Fibroblast of lung (primary cell): ENCODE measurements around the gene PRRT1. TPM values are rescaled to one million over a fixed set of nuclear protein-coding genes. Genes with fewer than 3 reads are reported as not detected.
"Not testable (repeated sequence)": the region's sequence is repeated elsewhere in the genome, so short reads cannot be mapped to it uniquely, and the experiment has no call there.

Experiments
- DNase-seq, 2 donors: peaks; one replicate each; pipeline versions ENCODE4 v3.0.0 to v3.0.0-alpha.2; 2010; ENCODE audit warnings: low read depth in 2 of 2
- H2AFZ ChIP-seq: 2 replicates; pipeline ENCODE4 v1.5.1; 2012; ENCODE audit warnings: low read length, control low read depth, inconsistent platforms
- H3K27ac ChIP-seq: 2 replicates; pipeline ENCODE4 v1.5.1; 2011; ENCODE audit warnings: low read length, control low read depth; ENCODE audit not compliant: insufficient read depth
- H3K27me3 ChIP-seq: 2 replicates; pipeline ENCODE4 v1.5.1; 2011; ENCODE audit warnings: mild to moderate bottlenecking, low read length; ENCODE audit not compliant: control insufficient read depth, insufficient read depth
- H3K36me3 ChIP-seq: 2 replicates; pipeline ENCODE4 v1.5.1; 2011; ENCODE audit warnings: low read length; ENCODE audit not compliant: control insufficient read depth, insufficient read depth
- H3K4me1 ChIP-seq: 2 replicates; pipeline ENCODE4 v1.5.1; 2011; ENCODE audit warnings: low read length; ENCODE audit not compliant: control insufficient read depth, insufficient read depth; ENCODE audit errors: extremely low read depth
- H3K4me2 ChIP-seq: 2 replicates; pipeline ENCODE4 v1.5.1; 2011; ENCODE audit warnings: low read length, control low read depth; ENCODE audit not compliant: insufficient read depth; ENCODE audit errors: extremely low read depth
- H3K4me3 ChIP-seq, 4 experiments: fragments of 200-600 bp in 1 of 4; sonication (generic) in 1 of 4; replicated peaks in 1 of 4; 2 replicates each; pipeline ENCODE4 v1.5.1; 2011 to 2016; ENCODE audit warnings: low read length in 4 of 4, low read depth in 3 of 4, mild to moderate bottlenecking in 3 of 4, control low read depth in 2 of 4, inconsistent platforms in 1 of 4, mixed read lengths in 1 of 4; ENCODE audit not compliant: insufficient read depth in 1 of 4; ENCODE audit errors: control extremely low read depth in 1 of 4
- H3K79me2 ChIP-seq: 2 replicates; pipeline ENCODE4 v1.5.1; 2012; ENCODE audit warnings: mild to moderate bottlenecking, low read length, inconsistent platforms; ENCODE audit not compliant: control insufficient read depth, insufficient read depth
- H3K9ac ChIP-seq: 2 replicates; pipeline ENCODE4 v1.5.1; 2011; ENCODE audit warnings: mild to moderate bottlenecking, low read length, control low read depth; ENCODE audit not compliant: insufficient read depth
- H3K9me3 ChIP-seq: 2 replicates; pipeline ENCODE4 v1.5.1; 2012; ENCODE audit warnings: low read depth, low read length; ENCODE audit not compliant: control insufficient read depth, insufficient read depth
- H4K20me1 ChIP-seq: 2 replicates; pipeline ENCODE4 v1.5.1; 2011; ENCODE audit warnings: low read length; ENCODE audit not compliant: control insufficient read depth, insufficient read depth; ENCODE audit errors: extremely low read depth
- EZH2 ChIP-seq: IDR thresholded peaks from 2 replicates; pipeline ENCODE4 v1.5.1; 2012; ENCODE audit warnings: low read length, control low read depth, mild to moderate bottlenecking; ENCODE audit errors: missing control alignments
- polyA plus RNA-seq, 2 donors: library from polyadenylated mRNA; depleted of rRNA in 1 of 2; stranded (reverse) in 1 of 2; unstranded in 1 of 2; fragments of >200 nt; gene quantifications; 2 replicates each; pipeline ENCODE4 v1.2.1, GENCODE V29; 2011 to 2012; ENCODE audit warnings: missing spikeins in 1 of 2
- total RNA-seq: library from RNA; depleted of rRNA; stranded (reverse); fragments of >200 nt; gene quantifications from 2 replicates; pipeline ENCODE4 v1.2.1, GENCODE V29; 2014
- TF ChIP-seq, protein P1 (sequence below), 2 donors: IDR thresholded peaks in 1 of 2; conservative IDR thresholded peaks in 1 of 2; 1 replicate in 1 of 2; 2 replicates in 1 of 2; pipeline ENCODE4 v1.5.1; 2011 to 2012; ENCODE audit warnings: low read length in 2 of 2, control low read depth in 1 of 2, inconsistent platforms in 1 of 2, low read depth in 1 of 2, mild to moderate bottlenecking in 1 of 2

The PRRT1 gene
- total and polyA plus RNA-seq, 2 donors (not counting 1 experiment from before 2014, with no cell fraction given) = 0.33 to 0.73 TPM

DNA sequence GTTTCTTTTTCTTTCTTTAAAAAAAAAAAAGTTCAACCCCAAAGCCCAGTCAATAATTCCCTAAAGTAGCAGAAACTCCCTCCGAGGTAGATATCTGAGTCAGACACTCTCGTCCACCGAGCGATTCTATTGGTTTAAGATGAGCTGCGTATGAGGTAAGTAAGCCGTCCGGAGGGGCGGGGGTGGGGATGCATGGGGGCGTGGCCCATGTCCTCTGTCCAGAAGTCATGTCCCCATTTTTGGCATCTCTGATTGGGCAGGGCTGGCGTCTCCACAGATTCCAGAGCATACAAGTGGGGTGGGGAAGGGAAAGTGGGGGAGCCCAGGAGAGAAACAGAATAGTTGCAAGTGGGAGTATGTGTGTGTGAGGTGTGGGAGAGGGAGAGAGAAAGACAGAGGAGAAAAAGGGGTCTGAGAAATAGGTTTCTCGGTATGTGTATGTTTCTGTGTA is 34.0 kb upstream of the PRRT1 start:
- H4K20me1 ChIP-seq, H3K4me3 ChIP-seq, H3K9ac ChIP-seq, H3K9me3 ChIP-seq, H3K4me1 ChIP-seq, H3K4me2 ChIP-seq, H2AFZ ChIP-seq, H3K27me3 ChIP-seq: not testable (repeated sequence)
- H3K36me3 ChIP-seq = peaks cover 15% of the 10 kb centered on the region
- peaks cover 20% of the 10 kb centered on the region for H3K79me2 ChIP-seq
- DNase-seq = peak; percentile 88 to 90
- peak overlapping the region; percentile 57 for H3K27ac ChIP-seq

DNA sequence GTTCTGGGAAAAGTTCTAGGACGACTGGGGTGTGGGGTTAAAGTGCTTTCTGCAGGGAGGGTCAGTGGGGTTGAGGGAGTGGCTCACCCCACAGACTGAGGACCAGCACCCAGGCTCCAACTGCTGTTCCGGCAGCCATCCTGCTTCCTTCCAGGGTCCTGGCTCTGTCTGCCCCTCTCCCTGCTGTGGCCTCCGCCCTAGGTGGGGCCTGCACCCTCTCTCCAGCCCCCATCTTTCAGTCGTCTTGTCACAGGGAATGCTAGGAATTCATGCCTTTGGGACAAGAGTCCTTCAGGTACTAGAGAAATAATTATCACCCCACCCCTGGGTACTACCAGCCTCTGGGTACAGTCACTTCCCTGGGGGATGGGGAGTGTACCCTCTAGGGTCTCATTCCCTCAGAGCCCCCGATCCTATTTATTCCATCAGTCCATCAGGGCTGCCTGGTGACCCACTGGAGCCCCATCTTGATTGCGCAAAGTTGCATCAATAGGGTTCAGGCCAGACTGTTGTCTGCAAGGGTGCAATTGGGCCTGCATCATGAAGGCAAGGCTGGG is 32.4 kb upstream of the PRRT1 start, which contains the start of gene AGER:
AGER (minus strand) TSS at position 170 of the 557 bp plus-strand sequence; CDS start at position 139, 31 bp downstream.
- peaks cover 15% of the 10 kb centered on the region for H3K36me3 ChIP-seq
- TF ChIP-seq EZH2 = no peak
- TF ChIP-seq, protein P1, sequence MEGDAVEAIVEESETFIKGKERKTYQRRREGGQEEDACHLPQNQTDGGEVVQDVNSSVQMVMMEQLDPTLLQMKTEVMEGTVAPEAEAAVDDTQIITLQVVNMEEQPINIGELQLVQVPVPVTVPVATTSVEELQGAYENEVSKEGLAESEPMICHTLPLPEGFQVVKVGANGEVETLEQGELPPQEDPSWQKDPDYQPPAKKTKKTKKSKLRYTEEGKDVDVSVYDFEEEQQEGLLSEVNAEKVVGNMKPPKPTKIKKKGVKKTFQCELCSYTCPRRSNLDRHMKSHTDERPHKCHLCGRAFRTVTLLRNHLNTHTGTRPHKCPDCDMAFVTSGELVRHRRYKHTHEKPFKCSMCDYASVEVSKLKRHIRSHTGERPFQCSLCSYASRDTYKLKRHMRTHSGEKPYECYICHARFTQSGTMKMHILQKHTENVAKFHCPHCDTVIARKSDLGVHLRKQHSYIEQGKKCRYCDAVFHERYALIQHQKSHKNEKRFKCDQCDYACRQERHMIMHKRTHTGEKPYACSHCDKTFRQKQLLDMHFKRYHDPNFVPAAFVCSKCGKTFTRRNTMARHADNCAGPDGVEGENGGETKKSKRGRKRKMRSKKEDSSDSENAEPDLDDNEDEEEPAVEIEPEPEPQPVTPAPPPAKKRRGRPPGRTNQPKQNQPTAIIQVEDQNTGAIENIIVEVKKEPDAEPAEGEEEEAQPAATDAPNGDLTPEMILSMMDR (conservative IDR thresholded peaks at IDR 0.05 in 1 of 2, IDR thresholded peaks at IDR 0.05 in 1 of 2; ENCODE audit: low read depth in 1 of 2, low read length in 2 of 2) = no peak

DNA sequence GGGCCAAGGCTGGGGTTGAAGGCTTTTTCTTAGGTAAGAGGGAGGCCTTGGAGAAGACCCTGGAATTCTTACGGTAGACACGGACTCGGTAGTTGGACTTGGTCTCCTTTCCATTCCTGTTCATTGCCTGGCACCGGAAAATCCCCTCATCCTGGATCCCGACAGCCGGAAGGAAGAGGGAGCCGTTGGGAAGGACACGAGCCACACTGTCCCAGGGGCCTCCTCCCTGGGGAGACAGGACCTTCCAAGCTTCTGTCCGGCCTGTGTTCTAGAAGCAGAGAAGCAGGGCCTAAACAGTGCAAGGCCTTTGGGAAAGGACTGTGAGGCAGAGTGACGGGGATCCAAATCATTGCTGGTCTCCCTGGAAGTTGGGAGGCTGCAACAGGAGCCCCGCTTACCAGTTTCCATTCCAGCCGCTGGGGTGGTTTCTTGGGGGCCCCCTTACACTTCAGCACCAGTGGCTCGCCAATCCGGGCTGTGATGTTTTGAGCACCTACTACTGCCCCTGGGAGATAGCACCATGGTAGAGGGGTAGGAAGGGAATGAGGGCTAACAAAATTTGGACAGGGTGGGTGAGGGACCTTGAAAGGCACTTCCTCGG is 31.8 kb upstream of the PRRT1 start:
- H3K4me2 ChIP-seq = no peak overlapping the region
- no peak overlapping the region for H3K27ac ChIP-seq
- peaks cover 2% of the 10 kb centered on the region for H3K4me1 ChIP-seq
- peaks cover 18% of the 10 kb centered on the region for H3K79me2 ChIP-seq
- H3K36me3 ChIP-seq = peaks cover 15% of the 10 kb centered on the region
- H3K9me3 ChIP-seq = no peaks in the 10 kb centered on the region
- no peak overlapping the region for H3K9ac ChIP-seq
- DNase-seq = no peak
- TF ChIP-seq EZH2 = no peak
- H3K27me3 ChIP-seq = no peaks in the 10 kb centered on the region
- no peaks in the 10 kb centered on the region for H4K20me1 ChIP-seq
- H2AFZ ChIP-seq = no peak overlapping the region
- H3K4me3 ChIP-seq = no peak overlapping the region

More for the DNA sequence above, 32.4 kb upstream of the PRRT1 start, which contains the start of gene AGER:
- no peak within 1 kb of the TSS for H3K9ac ChIP-seq
- H3K79me2 ChIP-seq = peaks cover 19% of the 10 kb centered on the region
- no peak for DNase-seq
- H3K27me3 ChIP-seq = no peaks in the 10 kb centered on the region
- no peaks in the 10 kb centered on the region for H3K9me3 ChIP-seq
- no peak within 1 kb of the TSS for H2AFZ ChIP-seq
- no peaks in the 10 kb centered on the region for H4K20me1 ChIP-seq
- H3K4me1 ChIP-seq = peaks cover 5% of the 10 kb centered on the region
- H3K4me2 ChIP-seq = no peak within 1 kb of the TSS
- no peak within 1 kb of the TSS for H3K27ac ChIP-seq
- no peak within 1 kb of the TSS for H3K4me3 ChIP-seq

DNA sequence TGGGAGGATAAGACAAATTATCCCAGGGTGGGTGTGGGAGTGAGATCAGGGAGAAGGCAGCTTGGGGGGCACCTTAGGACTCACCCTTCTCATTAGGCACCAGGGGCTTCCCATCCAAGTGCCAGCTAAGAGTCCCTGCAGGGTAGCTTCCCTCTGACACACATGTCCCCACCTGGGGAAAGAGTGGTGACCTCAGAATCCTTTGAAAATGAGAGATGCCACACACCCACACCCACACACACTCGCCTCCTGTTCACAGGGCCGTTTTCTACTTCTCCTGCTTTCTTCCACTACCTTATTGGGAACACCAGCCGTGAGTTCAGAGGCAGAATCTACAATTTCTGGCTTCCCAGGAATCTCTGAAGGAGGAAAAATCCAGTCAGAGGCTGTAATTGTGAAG is 31.3 kb upstream of the PRRT1 start:
- TF ChIP-seq EZH2 = no peak
- TF ChIP-seq, protein P1 (conservative IDR thresholded peaks at IDR 0.05 in 1 of 2, IDR thresholded peaks at IDR 0.05 in 1 of 2; ENCODE audit: low read depth in 1 of 2, low read length in 2 of 2) = no peak
- H3K27me3 ChIP-seq = no peaks in the 10 kb centered on the region
- no peaks in the 10 kb centered on the region for H4K20me1 ChIP-seq
- H2AFZ ChIP-seq = no peak overlapping the region
- peaks cover 15% of the 10 kb centered on the region for H3K36me3 ChIP-seq
- DNase-seq = no peak
- H3K4me3 ChIP-seq = no peak overlapping the region
- no peak overlapping the region for H3K9ac ChIP-seq
- no peak overlapping the region for H3K4me2 ChIP-seq
- peaks cover 2% of the 10 kb centered on the region for H3K4me1 ChIP-seq
- H3K79me2 ChIP-seq = peaks cover 15% of the 10 kb centered on the region
- no peaks in the 10 kb centered on the region for H3K9me3 ChIP-seq
- no peak overlapping the region for H3K27ac ChIP-seq
